Hindlimb muscle (tissue), 1 donor: ENCODE data around the gene LETM1. TPM values are rescaled to one million over a fixed set of nuclear protein-coding genes. Genes with fewer than 3 reads are reported as not detected.

ENCODE experiments used
- DNase-seq: peaks from one replicate; pipeline ENCODE4 v3.0.0-alpha.2; 2013
- polyA plus RNA-seq: library from polyadenylated mRNA; unstranded; fragments of 120-200 nt; gene quantifications from one replicate; pipeline ENCODE4 v1.2.1, GENCODE V29; 2013; ENCODE audit not compliant: insufficient read length

LETM1 gene
- polyA plus RNA-seq, 1 donor, result 19.7 TPM

- DNase-seq, result no peak
These were observed 50.3 kb downstream of the LETM1 start for GRCh38 chr4:1805493-1806222.

DNA sequence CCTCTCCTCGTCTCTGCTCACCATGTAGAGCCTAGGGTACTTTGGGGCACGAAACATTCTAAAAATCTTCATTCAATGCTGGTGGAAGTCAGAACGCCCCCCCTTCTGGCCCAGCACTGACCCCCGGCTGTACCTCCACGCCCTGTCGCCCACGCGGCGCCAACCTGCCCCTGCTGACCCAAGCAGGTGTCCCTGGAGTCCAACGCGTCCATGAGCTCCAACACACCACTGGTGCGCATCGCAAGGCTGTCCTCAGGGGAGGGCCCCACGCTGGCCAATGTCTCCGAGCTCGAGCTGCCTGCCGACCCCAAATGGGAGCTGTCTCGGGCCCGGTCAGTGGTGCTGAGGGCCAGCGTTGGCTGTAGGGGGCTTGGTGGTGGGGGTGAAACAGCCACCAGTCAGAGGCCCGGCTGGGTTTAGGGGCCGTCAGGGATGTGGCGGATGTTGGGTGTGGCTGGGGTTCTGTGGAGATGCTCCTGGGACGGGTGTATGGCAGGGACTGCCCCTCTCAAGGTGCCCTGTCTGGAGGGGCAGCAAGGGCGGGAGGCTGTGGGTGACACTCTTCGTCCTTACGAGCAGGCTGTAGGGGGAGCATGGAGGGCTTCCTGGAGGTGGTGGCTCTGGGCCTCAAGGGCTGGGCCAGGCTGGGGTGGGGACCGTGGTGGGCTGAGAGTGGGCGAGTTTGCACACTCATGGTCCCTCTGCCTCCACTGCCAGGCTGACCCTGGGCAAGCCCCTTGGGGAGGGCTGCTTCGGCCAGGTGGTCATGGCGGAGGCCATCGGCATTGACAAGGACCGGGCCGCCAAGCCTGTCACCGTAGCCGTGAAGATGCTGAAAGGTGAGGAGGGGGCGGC, 51.1 kb downstream of the LETM1 start:
- no peak for DNase-seq

GRCh38 chr4:1803523-1804423, 52.2 kb downstream of the LETM1 start:
- no peak for DNase-seq

DNA sequence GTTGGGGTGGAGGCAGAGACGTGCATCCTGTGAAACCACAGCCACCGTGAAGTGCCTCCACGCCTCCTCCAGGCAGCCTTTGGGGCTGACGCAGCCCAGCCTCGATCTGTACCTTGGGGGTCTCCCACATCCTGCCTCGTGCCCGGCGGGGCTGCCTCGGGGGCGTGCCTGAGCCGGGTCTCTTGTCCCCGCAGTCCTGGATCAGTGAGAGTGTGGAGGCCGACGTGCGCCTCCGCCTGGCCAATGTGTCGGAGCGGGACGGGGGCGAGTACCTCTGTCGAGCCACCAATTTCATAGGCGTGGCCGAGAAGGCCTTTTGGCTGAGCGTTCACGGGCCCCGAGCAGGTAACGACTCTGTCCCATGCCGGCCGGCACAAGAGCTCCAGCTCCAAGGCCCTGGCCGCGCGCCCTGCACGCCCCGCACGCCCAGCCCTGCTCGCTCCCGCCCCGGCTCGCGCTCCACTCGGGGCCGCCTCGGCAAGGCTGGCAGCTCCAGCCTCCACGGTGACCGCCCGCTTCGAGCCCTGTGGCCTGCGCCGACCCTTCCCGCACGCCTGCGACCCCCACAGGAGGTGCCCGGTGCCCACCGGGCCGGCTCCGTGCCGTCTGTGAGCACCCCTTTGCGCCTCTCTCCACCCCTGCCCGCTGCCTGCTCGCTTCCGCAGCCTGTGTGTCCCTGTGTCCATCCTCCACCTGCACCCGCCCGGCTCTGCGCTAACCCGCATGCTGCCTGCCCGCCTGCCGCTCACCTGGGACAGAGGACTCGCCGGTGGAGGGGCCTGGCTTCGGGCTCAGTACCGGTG, 53.0 kb downstream of the LETM1 start:
- no peak for DNase-seq

DNA sequence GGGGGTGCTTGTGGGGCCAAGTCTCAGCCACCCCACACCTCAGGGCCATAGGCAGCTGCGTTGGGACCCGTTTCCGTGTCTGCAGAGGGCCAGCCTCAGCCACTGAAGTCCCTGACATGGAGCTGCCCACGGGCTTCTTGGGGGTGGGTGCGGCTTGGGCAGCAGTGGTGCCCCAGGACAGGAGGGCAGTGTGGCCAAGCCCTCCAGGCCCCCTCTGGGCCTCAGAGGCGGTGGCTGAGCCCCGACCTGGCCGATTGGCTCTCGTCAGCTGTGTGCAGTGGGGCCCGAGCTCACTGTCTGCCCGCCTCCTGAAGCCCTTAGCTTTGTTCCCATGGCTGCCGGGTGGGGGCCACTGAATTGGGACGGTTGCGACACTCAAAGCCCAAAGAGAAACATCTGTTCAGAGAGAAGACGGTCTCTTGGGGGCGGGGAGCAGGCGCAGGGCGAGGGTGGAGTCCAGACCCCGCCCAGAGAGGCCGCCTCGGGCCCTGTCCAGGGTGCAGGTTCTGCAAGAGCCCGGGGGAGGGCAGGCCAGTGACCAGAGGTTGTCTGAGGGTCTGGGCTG, 53.7 kb downstream of the LETM1 start:
- no peak for DNase-seq

GRCh38 chr4:1801286-1801958, 54.5 kb downstream of the LETM1 start:
- no peak for DNase-seq

- DNase-seq, result no peak
These were observed 55.2 kb downstream of the LETM1 start for GRCh38 chr4:1800805-1801204.

GRCh38 chr4:1799387-1800375, 56.3 kb downstream of the LETM1 start:
- no peak for DNase-seq

- no peak for DNase-seq
These were observed 57.2 kb downstream of the LETM1 start for GRCh38 chr4:1798580-1799386.

DNA sequence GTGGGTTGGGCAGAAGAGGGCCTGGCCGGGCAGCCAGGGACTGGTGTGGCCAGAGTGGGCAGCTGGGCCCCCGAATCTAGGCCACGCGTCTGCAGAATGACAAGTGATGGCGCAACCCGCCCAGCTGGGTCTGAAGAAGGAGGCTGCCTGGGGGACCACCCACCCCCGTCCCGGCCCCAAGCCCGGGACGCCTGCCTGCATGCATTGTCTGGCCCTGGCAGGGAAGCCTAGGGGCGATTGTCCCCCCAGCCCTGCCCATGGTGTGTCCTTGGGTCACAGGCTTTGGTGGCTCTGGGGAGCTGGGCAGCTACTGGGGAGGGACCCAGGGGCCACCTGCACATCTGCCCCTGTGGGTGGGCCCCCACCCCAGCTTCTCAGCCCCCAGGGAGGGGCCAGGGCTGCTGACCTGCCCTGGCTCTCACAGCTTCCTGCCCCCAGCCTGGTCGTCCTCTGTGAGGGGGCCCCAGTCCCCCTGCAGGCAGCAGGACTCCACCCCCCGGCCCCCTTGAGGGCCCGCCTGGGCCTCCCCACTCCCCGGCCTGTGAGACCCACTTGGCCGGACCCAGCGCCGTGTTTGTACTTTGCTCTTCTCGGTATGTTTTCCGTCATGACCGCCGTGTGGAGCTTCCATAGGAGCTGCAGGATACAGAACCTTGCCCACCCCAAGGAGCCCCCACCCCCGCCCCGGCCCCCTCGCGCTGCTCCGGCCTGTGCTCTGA, 57.9 kb downstream of the LETM1 start:
- no peak for DNase-seq

GRCh38 chr4:1797298-1797860, 58.6 kb downstream of the LETM1 start:
- no peak for DNase-seq

GRCh38 chr4:1796486-1797204, 59.3 kb downstream of the LETM1 start:
- DNase-seq, result no peak

DNA sequence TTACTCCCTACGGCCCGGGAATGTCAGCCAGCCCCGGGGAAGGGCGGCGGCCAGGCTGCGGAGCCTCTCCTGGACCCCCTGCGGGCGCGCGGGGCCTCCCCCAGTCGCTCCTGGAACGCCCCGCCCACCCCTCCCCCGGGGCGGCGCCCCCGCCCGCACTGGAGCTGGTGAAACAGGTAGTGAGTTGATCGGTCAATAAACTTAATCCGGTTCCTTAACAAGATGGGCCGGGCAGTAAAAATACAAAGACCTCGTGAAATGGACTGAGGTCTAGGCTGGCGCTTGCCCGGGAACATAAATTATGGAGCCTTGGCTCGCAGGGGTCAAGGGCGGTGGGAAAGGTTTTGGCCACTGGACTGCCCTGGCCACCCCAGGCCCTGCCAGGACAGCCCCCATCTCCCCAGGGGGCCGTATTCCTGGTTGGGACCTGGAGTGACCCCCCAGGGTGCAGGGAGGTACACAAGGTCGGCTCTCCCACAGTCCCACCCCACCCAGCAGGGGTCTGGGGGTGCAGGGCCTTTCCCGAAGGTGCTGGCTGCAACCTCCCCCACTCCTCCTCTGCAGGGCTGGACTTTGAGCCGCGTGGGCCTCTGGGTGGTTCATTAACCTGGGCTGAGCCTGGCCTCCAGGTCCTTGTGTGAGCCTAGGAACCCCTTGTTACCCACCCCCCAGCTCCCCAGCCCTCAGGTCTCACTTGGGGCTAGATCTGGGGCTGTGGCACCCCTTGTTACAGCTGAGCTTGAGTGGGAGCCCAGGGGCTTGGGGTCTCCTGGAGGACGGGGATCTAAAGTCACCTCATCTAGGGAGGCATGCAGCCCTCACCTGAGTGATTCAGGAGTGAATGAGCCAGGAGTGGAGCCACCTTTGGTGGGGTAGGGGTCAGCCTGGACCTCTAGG, 60.4 kb downstream of the LETM1 start:
- DNase-seq, result no peak

DNA sequence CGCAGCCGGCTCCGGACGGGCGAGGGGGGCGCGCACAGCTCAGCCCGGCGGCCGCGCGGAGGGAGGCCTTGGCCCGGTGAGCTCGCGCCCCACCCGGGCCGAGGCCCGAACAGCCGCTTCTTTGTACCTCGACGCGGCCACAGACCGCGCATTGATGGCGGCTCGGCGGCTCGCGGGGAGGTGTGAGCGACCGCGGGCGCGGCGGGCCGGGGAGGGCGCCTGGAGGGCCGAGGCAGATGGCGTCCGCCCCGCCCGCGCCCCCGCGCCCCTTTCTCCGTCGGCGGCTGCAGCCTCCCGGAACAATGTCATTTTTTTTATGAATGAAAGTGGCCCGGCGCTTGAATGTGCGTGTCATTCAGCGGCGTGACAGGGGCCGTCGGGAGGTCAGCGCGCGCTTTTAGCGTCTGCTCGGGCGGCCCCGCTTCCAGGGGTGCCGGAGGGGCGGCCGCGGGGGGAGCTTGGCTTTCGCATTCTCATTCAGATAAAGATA, 61.1 kb downstream of the LETM1 start:
- DNase-seq, result no peak

GRCh38 chr4:1793940-1794808, 61.8 kb downstream of the LETM1 start:
- no peak for DNase-seq
